Measurements from ENCODE around the gene DNAH1. TPM values are rescaled to one million over a fixed set of nuclear protein-coding genes. Genes with fewer than 3 reads are reported as not detected.

The DNAH1 gene
- total RNA-seq, 1 experiment from 2014 or later, result 2.4 TPM

GRCh38 chr3:52350416-52350815 is 34.3 kb downstream of the DNAH1 start:
- intact Hi-C loops (cut with micrococcal nuclease; ENCODE audit: unreplicated experiment), result no loop called here
- no peak for ATAC-seq
- Histone ChIP-seq H3K4me3 (ENCODE audit: low read depth in 2 of 2, low read length in 2 of 2) (no peak overlapping the region), H3K27ac (ENCODE audit: low read length) (no peak overlapping the region), H3K36me3 (ENCODE audit: control insufficient read depth, insufficient read depth, low read length) (no peaks in the 10 kb centered on the region), H3K27me3 (ENCODE audit: control insufficient read depth, insufficient read depth, low read length) (no peaks in the 10 kb centered on the region), H3K9me3 (ENCODE audit: control insufficient read depth, insufficient read depth, low read depth, low read length) (no peaks in the 10 kb centered on the region), H3K4me1 (ENCODE audit: control insufficient read depth, insufficient read depth, low read length) (no peaks in the 10 kb centered on the region)
- TF ChIP-seq SIN3A (IDR thresholded peaks at IDR 0.05; ENCODE audit: borderline replicate concordance, insufficient read depth, low read depth, low read length), result no peak
- TF ChIP-seq CTCF (IDR thresholded peaks at IDR 0.05), result no peak
- TF ChIP-seq TCF7L2 (IDR thresholded peaks at IDR 0.05; ENCODE audit: low read depth, low read length), result no peak
- no peak for TF ChIP-seq POLR2AphosphoS5 (IDR thresholded peaks at IDR 0.05; ENCODE audit: low read depth, low read length)
- TF ChIP-seq, protein P1, sequence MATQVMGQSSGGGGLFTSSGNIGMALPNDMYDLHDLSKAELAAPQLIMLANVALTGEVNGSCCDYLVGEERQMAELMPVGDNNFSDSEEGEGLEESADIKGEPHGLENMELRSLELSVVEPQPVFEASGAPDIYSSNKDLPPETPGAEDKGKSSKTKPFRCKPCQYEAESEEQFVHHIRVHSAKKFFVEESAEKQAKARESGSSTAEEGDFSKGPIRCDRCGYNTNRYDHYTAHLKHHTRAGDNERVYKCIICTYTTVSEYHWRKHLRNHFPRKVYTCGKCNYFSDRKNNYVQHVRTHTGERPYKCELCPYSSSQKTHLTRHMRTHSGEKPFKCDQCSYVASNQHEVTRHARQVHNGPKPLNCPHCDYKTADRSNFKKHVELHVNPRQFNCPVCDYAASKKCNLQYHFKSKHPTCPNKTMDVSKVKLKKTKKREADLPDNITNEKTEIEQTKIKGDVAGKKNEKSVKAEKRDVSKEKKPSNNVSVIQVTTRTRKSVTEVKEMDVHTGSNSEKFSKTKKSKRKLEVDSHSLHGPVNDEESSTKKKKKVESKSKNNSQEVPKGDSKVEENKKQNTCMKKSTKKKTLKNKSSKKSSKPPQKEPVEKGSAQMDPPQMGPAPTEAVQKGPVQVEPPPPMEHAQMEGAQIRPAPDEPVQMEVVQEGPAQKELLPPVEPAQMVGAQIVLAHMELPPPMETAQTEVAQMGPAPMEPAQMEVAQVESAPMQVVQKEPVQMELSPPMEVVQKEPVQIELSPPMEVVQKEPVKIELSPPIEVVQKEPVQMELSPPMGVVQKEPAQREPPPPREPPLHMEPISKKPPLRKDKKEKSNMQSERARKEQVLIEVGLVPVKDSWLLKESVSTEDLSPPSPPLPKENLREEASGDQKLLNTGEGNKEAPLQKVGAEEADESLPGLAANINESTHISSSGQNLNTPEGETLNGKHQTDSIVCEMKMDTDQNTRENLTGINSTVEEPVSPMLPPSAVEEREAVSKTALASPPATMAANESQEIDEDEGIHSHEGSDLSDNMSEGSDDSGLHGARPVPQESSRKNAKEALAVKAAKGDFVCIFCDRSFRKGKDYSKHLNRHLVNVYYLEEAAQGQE (IDR thresholded peaks at IDR 0.05; ENCODE audit: insufficient read depth in 1 of 2, low read depth in 2 of 2, low read length in 1 of 2), result no peak
- ChIA-PET POLR2A (no interaction called here), CTCF (no interaction called here)
- BruUV-seq (replicated peaks), result no TSS peak
- no peak for DNase-seq (ENCODE audit: low read depth, low spot score)
- in situ Hi-C loops (cut with HindIII; ENCODE audit: low pct_unique_long_range_greater_than_20kb, low sequenced_read_pairs), result no loop called here

GRCh38 chr3:52350981-52351761 is 35.1 kb downstream of the DNAH1 start:
- H3K4me3 ChIP-seq (ENCODE audit: low read depth in 2 of 2, low read length in 2 of 2), result no peak overlapping the region
- no peak for ATAC-seq
- in situ Hi-C loops (cut with HindIII; ENCODE audit: low pct_unique_long_range_greater_than_20kb, low sequenced_read_pairs) (no loop called here), intact Hi-C loops (cut with micrococcal nuclease; ENCODE audit: unreplicated experiment) (no loop called here)
- H3K4me1 ChIP-seq (ENCODE audit: control insufficient read depth, insufficient read depth, low read length), result no peaks in the 10 kb centered on the region
- BruUV-seq (replicated peaks), result no TSS peak
- POLR2A ChIA-PET, result no interaction called here
- DNase-seq (ENCODE audit: low read depth, low spot score), result no peak
- no peak overlapping the region for H3K27ac ChIP-seq (ENCODE audit: low read length)
- no peaks in the 10 kb centered on the region for H3K9me3 ChIP-seq (ENCODE audit: control insufficient read depth, insufficient read depth, low read depth, low read length)
- no peaks in the 10 kb centered on the region for H3K36me3 ChIP-seq (ENCODE audit: control insufficient read depth, insufficient read depth, low read length)
- CTCF ChIA-PET, result no interaction called here
- H3K27me3 ChIP-seq (ENCODE audit: control insufficient read depth, insufficient read depth, low read length), result no peaks in the 10 kb centered on the region
- TF ChIP-seq CTCF (IDR thresholded peaks at IDR 0.05), result no peak
- no peak for TF ChIP-seq TCF7L2 (IDR thresholded peaks at IDR 0.05; ENCODE audit: low read depth, low read length)
- TF ChIP-seq SIN3A (IDR thresholded peaks at IDR 0.05; ENCODE audit: borderline replicate concordance, insufficient read depth, low read depth, low read length), result no peak
- TF ChIP-seq, protein P1 (IDR thresholded peaks at IDR 0.05; ENCODE audit: insufficient read depth in 1 of 2, low read depth in 2 of 2, low read length in 1 of 2), result no peak
- TF ChIP-seq POLR2AphosphoS5 (IDR thresholded peaks at IDR 0.05; ENCODE audit: low read depth, low read length), result no peak

Data from Panc1 (cell line).